ENCODE measurements around the gene MRPL34.
"Not testable (repeated sequence)": the region's sequence is repeated elsewhere in the genome, so short reads cannot be mapped to it uniquely, and the experiment has no call there.

DNA sequence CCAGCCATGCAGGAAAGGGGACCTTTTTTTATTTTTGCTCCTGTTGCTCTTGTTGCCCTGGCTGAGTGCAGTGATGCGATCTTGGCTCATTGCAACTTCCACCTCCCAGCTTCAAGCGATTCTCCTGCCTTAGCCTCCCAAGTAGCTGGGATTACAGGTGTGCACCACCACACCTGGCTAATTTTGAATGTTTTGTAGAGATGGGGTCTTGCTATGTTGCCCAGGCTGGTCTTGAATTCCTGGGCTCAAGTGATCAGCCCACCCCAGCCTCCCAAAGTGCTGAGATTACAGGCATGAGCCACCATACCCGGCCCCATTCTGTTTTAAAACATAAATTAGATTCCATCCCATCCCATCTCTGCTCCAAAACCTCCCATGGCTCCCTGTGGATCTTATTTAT lies 30.8 kb upstream of the MRPL34 start:
- TF ChIP-seq EZH2 (IDR thresholded peaks at IDR 0.05); POLR2AphosphoS5 (IDR thresholded peaks at IDR 0.05; ENCODE audit: borderline replicate concordance, low read depth, low read length): not testable (repeated sequence)

Data from SK-N-MC (cell line).